ENCODE results near the gene FREY1.

DNA sequence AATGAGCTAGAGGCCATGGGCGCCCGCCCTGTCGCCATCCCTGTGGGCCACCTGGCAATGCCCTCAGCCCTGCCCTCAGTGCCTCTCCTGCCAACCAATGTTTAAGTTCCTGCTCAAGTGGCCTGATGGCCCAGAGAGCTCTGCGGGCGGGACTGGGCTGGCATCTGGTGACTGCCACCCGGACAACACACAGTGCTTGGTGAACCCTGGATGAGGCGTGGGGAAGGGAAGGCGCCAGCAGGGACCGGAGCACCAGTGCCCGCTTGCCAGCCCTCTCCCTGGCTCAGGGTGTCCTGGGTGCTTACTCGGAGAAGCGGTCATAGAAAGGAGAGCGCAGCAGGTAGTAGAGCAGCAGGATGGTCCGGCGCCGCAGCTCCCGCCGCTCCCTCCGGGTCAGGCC lies 6.4 kb upstream of the FREY1 start:
- no peak for TF ChIP-seq POLR2AphosphoS5 (IDR thresholded peaks at IDR 0.05; ENCODE audit: low read depth)
- TF ChIP-seq, protein P1, sequence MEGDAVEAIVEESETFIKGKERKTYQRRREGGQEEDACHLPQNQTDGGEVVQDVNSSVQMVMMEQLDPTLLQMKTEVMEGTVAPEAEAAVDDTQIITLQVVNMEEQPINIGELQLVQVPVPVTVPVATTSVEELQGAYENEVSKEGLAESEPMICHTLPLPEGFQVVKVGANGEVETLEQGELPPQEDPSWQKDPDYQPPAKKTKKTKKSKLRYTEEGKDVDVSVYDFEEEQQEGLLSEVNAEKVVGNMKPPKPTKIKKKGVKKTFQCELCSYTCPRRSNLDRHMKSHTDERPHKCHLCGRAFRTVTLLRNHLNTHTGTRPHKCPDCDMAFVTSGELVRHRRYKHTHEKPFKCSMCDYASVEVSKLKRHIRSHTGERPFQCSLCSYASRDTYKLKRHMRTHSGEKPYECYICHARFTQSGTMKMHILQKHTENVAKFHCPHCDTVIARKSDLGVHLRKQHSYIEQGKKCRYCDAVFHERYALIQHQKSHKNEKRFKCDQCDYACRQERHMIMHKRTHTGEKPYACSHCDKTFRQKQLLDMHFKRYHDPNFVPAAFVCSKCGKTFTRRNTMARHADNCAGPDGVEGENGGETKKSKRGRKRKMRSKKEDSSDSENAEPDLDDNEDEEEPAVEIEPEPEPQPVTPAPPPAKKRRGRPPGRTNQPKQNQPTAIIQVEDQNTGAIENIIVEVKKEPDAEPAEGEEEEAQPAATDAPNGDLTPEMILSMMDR (IDR thresholded peaks at IDR 0.05; ENCODE audit: insufficient read depth, low read length) = no peak
